Activated B cell treated with CpG ODN at 0.5 μM for 24 hours (primary cell): ENCODE results near the gene BACE1-AS. TPM values are rescaled to one million over a fixed set of nuclear protein-coding genes. Genes with fewer than 3 reads are reported as not detected.

Source experiments
- ATAC-seq: fragments of 200-7000 bp; cut with Tn5 transposase; one replicate; pipeline ENCODE4 v1.10.0; 2021; ENCODE audit warnings: low read depth, mild to moderate bottlenecking, moderate library complexity
- CTCF ChIA-PET: fragments of 350-600 bp; sonication (Branson Sonifier 250); formaldehyde crosslinking; loops from one replicate; lab custom pipeline; 2021; ENCODE audit warnings: antibody characterized with exemption; lab: Charles Lee
- POLR2A ChIA-PET: fragments of 350-600 bp; sonication (Branson Sonifier 250); formaldehyde crosslinking; loops from one replicate; lab custom pipeline; 2021; ENCODE audit warnings: antibody characterized with exemption; lab: Charles Lee
- DNase-seq: peaks from one replicate; pipeline ENCODE4 v3.0.0; 2022
- H3K27ac Mint-ChIP-seq: one replicate; pipeline ENCODE4 v1.8.0; 2020; ENCODE audit warnings: mixed read lengths
- H3K27me3 Mint-ChIP-seq: one replicate; pipeline ENCODE4 v1.8.0; 2021; ENCODE audit warnings: mixed read lengths
- H3K36me3 Mint-ChIP-seq: one replicate; pipeline ENCODE4 v1.8.0; 2021; ENCODE audit warnings: low read depth, mixed read lengths
- H3K4me1 Mint-ChIP-seq: one replicate; pipeline ENCODE4 v1.8.0; 2021; ENCODE audit warnings: mixed read lengths
- H3K4me3 Mint-ChIP-seq: one replicate; pipeline ENCODE4 v1.8.0; 2020; ENCODE audit warnings: mild to moderate bottlenecking, mixed read lengths
- H3K9me3 Mint-ChIP-seq: one replicate; pipeline ENCODE4 v1.8.0; 2020; ENCODE audit warnings: mixed read lengths
- intact Hi-C: fragments of 100-400 bp; cut with micrococcal nuclease; formaldehyde crosslinking; loops from one replicate; pipeline ENCODE4 v1.15.1; 2024
- total RNA-seq: library from RNA; stranded (reverse); gene quantifications from 2 replicates; pipeline ENCODE4 v1.2.3, GENCODE V29; 2022
- TF ChIP-seq, protein P1 (sequence below): fragments of 200-600 bp; IDR thresholded peaks from one replicate; pipeline ENCODE4 v1.8.0; 2022; ENCODE audit warnings: antibody characterized with exemption, mild to moderate bottlenecking

The BACE1-AS gene
- total RNA-seq, 1 donor from 2014 or later = 7.9 TPM

DNA sequence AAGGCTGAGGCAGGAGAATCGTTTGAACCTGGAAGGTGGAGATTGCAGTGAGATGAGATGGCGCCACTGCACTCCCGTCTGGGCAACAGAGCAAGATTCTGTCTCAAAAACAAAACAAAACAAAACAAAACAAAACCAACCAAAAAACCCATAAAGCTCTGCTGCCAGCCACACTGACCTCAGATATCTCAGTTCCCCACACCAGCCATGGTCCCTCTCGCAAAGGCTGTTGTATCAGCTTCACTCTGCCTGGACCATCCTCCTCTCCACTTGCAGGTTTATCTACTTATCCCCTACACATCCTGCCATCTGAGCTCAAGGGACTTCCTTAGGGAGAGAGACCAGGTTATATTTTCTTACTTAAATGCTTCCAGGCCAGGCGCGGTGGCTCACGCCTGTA lies 11.1 kb downstream of the BACE1-AS start:
- CTCF ChIA-PET = no interaction called here
- Mint-ChIP-seq H3K27me3 (peaks cover 4% of the 10 kb centered on the region), H3K4me3 (no peak overlapping the region), H3K36me3 (no peaks in the 10 kb centered on the region), H3K9me3 (no peaks in the 10 kb centered on the region), H3K27ac (no peak overlapping the region), H3K4me1 (no peaks in the 10 kb centered on the region)
- TF ChIP-seq, protein P1, sequence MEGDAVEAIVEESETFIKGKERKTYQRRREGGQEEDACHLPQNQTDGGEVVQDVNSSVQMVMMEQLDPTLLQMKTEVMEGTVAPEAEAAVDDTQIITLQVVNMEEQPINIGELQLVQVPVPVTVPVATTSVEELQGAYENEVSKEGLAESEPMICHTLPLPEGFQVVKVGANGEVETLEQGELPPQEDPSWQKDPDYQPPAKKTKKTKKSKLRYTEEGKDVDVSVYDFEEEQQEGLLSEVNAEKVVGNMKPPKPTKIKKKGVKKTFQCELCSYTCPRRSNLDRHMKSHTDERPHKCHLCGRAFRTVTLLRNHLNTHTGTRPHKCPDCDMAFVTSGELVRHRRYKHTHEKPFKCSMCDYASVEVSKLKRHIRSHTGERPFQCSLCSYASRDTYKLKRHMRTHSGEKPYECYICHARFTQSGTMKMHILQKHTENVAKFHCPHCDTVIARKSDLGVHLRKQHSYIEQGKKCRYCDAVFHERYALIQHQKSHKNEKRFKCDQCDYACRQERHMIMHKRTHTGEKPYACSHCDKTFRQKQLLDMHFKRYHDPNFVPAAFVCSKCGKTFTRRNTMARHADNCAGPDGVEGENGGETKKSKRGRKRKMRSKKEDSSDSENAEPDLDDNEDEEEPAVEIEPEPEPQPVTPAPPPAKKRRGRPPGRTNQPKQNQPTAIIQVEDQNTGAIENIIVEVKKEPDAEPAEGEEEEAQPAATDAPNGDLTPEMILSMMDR = no peak
- DNase-seq (no peak), ATAC-seq (no peak)
- POLR2A ChIA-PET = no interaction called here
- intact Hi-C loops = no loop called here

DNA sequence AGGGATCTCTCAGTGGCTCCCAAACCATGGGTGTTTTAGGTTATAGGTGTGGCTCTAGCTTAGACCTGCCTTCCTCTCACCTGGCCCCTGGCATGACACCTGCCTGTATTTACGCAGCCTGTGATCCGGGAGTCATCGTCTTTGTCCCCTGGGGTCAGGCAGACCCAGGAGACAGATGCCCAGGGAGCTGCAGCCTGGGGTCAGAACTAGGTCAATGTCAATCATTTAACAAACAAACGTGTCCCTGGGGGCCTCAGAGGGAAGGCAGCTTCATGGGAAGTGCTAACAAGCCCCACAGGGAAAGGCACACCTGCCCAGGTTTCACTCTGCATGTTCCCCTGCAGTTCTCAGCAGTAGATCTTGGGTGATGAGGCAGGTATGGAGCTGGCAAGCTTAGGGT lies 12.0 kb downstream of the BACE1-AS start:
- H3K4me3 Mint-ChIP-seq = no peak overlapping the region
- intact Hi-C loops = no loop called here
- H3K27me3 Mint-ChIP-seq = peaks cover 5% of the 10 kb centered on the region
- ChIA-PET CTCF (no interaction called here), POLR2A (no interaction called here)
- H3K36me3 Mint-ChIP-seq = no peaks in the 10 kb centered on the region
- no peak for DNase-seq
- no peak overlapping the region for H3K27ac Mint-ChIP-seq
- no peaks in the 10 kb centered on the region for H3K9me3 Mint-ChIP-seq
- TF ChIP-seq, protein P1 = no peak
- H3K4me1 Mint-ChIP-seq = no peaks in the 10 kb centered on the region
- ATAC-seq = no peak

DNA sequence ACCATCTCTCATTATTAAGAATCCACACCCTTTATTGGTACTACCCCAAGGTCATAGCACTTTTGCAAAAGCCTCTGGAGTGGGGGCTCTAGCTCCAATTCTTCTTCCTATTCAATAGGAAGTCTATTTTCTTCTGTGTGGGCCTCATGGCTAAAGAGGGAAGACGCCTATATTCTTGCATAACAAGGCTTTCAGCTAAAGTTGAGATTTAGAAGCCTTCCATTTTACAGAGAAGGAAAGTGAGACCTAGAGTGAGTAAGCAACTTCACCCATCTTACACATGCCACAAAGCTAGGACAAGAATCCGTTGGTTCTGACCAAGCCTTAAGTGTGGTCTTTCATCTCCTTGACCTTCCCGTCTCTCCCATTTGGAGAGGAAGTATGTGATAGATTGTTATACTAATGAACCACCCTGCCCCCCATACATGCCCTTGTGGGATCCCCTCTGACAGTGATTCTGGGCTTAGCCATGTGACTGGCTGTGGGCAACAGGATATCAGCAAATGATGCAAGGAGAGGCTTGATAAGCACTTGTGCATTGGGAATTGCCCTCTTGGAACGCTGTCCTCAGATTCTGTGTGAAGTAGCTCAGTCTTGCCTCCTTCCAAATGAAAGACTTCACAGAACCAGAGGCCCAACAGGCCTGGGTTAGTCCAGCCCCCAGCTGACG lies 12.6 kb downstream of the BACE1-AS start:
- intact Hi-C loops = no loop called here
- POLR2A ChIA-PET = no interaction called here
- CTCF ChIA-PET = no interaction called here
- TF ChIP-seq, protein P1 = no peak
- DNase-seq = no peak
- Mint-ChIP-seq H3K36me3 (no peaks in the 10 kb centered on the region), H3K27me3 (peaks cover 7% of the 10 kb centered on the region), H3K4me1 (no peaks in the 10 kb centered on the region), H3K4me3 (no peak overlapping the region), H3K9me3 (no peaks in the 10 kb centered on the region), H3K27ac (no peak overlapping the region)
- no peak for ATAC-seq

DNA sequence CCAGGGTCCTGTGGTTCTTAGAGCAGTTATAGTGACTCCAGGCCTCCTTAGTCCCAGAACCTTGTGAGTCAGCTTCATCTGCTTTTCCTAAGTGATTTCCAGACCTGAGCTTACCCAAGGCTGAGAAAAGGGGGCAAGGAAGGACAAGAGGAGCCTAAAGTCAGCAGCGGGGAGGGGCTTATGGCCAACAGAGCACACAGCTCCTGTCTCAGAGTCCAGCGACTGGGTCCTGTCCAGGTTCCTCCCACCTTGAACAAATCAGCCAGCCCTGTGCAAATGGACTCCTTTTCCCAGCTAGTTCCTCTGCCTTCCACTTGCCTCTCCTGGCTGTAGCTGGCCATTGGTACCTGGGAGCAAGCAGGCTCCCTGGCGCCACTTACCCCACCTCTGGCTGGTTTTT lies 14.0 kb downstream of the BACE1-AS start:
- H3K27me3 Mint-ChIP-seq = peaks cover 7% of the 10 kb centered on the region
- no peaks in the 10 kb centered on the region for H3K4me1 Mint-ChIP-seq
- ATAC-seq (no peak), DNase-seq (no peak)
- no peak overlapping the region for H3K4me3 Mint-ChIP-seq
- ChIA-PET CTCF (no interaction called here), POLR2A (no interaction called here)
- TF ChIP-seq, protein P1 = no peak
- H3K36me3 Mint-ChIP-seq = no peaks in the 10 kb centered on the region
- intact Hi-C loops = no loop called here
- H3K27ac Mint-ChIP-seq = no peak overlapping the region
- no peaks in the 10 kb centered on the region for H3K9me3 Mint-ChIP-seq

DNA sequence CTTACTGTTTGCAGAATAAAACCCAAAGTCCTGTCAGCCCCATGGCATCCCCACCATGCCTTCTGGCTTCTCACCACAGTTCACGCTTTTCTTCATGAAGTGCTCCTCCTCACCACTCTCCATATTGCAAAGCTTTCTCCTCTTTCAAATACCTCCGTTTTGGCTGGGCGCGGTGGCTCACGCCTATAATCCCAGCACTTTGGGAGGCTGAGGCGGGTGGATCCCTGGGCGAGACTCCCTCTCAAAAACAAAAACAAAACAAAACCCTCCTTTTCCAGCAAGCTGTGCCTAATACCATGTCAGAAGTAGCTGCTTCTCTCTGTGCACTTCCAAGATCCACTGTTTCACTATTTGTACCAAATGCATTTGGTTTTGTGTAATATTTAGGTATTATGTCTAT lies 18.2 kb downstream of the BACE1-AS start:
- no peaks in the 10 kb centered on the region for H3K9me3 Mint-ChIP-seq
- DNase-seq = no peak
- no peak for ATAC-seq
- TF ChIP-seq, protein P1 = no peak
- ChIA-PET CTCF (no interaction called here), POLR2A (no interaction called here)
- H3K27me3 Mint-ChIP-seq = peaks cover 17% of the 10 kb centered on the region
- H3K36me3 Mint-ChIP-seq = no peaks in the 10 kb centered on the region
- intact Hi-C loops = no loop called here
- no peak overlapping the region for H3K4me3 Mint-ChIP-seq
- no peak overlapping the region for H3K27ac Mint-ChIP-seq
- no peaks in the 10 kb centered on the region for H3K4me1 Mint-ChIP-seq
